ENCODE data around the gene SAMD14.

DNA sequence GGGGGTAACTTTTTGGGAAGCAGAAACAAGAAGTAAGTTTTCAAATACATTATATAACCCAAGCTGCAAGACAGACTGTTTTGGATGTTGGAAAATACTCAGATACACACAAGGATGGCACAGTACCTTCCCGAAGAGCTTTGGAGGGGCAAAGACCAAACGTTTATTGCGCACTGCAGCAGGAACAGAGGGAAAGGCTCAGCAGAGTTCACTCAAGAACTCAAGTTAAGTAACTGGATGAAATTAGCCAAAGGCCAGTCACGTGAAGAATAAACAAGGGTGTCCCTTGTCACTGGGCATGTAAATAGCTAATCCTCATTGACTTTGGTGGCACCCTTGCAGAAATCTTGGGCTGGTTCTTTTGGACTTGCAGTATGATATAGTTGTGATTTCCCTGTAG, 32.0 kb downstream of the SAMD14 start:
- TF ChIP-seq, protein P1, sequence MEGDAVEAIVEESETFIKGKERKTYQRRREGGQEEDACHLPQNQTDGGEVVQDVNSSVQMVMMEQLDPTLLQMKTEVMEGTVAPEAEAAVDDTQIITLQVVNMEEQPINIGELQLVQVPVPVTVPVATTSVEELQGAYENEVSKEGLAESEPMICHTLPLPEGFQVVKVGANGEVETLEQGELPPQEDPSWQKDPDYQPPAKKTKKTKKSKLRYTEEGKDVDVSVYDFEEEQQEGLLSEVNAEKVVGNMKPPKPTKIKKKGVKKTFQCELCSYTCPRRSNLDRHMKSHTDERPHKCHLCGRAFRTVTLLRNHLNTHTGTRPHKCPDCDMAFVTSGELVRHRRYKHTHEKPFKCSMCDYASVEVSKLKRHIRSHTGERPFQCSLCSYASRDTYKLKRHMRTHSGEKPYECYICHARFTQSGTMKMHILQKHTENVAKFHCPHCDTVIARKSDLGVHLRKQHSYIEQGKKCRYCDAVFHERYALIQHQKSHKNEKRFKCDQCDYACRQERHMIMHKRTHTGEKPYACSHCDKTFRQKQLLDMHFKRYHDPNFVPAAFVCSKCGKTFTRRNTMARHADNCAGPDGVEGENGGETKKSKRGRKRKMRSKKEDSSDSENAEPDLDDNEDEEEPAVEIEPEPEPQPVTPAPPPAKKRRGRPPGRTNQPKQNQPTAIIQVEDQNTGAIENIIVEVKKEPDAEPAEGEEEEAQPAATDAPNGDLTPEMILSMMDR (IDR thresholded peaks at IDR 0.05): no peak
- TF ChIP-seq POLR2A (IDR thresholded peaks at IDR 0.05) (no peak), POLR2AphosphoS5 (IDR thresholded peaks at IDR 0.05) (no peak)
